Measurements from ENCODE around the gene SRXN1.

Gene SRXN1

DNA sequence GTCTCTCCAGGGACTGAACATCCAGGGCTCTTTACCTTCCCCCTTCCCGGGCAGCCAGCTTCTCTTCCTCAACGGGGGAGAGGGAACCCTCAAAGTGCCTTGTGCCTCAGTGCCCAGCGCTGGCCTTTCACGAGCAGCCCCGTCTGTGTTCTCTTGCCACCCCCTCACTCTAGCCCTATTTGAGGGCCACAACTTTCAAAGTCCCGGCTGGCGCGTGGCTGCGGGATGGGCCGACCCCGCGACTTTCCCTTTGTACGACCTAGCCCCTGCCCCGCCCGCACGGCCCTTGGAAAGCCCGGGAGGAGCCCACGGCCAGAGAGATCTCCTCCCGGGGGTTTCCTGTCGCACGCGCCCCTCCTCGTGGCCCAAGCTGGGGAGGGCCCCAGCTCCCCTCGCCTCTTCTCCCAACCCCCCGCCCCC lies 22.0 kb upstream of the SRXN1 start:
- no peak for DNase-seq

- DNase-seq = no peak
Measured at GRCh38 chr20:673603-674001, 20.6 kb upstream of the SRXN1 start.

- no peak for DNase-seq
Measured at GRCh38 chr20:672963-673602, 20.1 kb upstream of the SRXN1 start.

- DNase-seq = no peak
Measured at GRCh38 chr20:671252-672030, 18.4 kb upstream of the SRXN1 start.

DNA sequence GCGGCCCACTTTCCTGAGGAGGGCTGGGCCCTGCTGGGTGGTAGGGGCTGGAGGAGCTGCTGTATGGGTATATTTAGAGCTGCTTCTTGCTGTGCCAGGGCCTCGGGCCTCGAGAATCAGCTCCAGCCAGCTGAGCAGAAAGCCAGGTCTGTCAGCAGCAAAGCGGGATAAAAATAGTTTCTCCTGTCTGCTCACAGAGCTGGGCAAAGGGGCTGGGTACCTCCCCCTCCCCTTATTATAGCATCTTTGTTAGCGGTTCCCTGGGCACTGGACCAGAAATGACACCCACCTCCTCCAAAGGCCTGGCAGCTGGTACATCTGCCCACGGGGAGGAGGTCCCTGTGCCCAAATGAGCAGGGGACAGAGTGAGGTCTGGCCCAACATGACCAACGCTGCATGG lies 16.6 kb upstream of the SRXN1 start:
- no peak for DNase-seq

- no peak for DNase-seq
Measured at GRCh38 chr20:668638-669037, 15.6 kb upstream of the SRXN1 start.

GRCh38 chr20:668050-668449 lies 15.1 kb upstream of the SRXN1 start:
- no peak for DNase-seq

- DNase-seq = no peak
Measured at GRCh38 chr20:667351-668034, 14.5 kb upstream of the SRXN1 start.

DNA sequence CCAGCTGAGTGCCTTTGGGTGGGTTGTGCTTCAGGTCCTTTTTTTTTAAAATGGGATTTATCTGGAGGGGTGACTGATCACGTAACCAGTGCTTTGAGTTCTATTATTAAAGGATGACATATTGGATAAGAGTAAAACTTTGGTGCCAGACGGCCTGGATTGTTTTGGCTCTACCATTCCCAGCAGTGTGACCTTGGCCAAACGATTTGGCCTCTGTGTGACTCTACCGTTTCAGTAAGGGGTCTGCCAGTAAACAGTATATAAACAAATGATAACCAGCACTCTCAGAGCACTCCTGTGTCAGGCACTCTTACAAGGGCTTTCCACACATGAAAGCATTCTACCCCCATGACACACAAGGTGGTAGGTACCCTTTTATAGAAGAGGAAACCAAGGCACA lies 13.9 kb upstream of the SRXN1 start:
- no peak for DNase-seq

DNA sequence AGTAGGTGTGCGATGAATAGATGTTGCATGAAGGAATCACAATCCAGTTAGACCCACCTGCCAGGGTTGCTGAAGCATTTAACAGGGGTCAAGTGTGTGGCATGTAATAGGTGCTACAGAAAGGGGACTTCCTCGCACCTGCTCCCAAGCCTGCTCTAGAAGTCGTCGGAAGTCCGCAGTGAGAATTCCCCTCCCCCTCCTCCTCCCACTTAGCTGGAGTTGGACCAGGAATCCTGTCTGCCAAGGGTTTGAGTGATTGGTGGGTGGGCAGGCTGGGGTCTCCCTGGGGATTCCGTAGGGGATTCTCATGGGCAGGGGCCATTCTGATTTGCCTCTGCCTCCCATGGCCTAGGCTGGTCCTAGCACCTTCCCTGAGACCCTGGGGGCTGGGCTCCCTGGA lies 12.3 kb upstream of the SRXN1 start:
- no peak for DNase-seq

- DNase-seq = no peak
Measured at GRCh38 chr20:664576-664975, 11.6 kb upstream of the SRXN1 start.

DNA sequence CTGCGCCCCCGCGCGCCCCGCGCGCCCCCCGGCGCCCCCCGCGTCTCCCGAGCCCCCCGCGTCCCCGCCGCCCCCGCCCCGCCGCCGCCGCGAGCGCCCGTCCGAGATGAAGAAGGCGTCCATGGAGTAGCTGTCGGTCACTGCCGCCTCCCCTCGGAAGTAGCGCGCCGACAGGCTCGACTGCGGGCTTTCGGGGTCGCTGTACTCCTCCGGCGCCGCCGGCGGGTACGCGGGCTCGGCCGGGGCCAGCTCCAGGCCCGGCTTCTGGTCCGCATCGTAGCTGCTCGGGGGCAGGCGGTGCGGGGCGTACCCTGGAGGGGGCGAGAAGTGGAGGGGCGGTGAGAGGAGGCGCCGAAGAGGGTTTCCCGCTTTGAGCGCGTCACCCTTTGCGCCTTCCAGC lies 11.2 kb upstream of the SRXN1 start:
- DNase-seq = no peak

GRCh38 chr20:663315-664090 lies 10.5 kb upstream of the SRXN1 start:
- no peak for DNase-seq

- DNase-seq = no peak
Measured at GRCh38 chr20:662277-663192, 9.5 kb upstream of the SRXN1 start.

DNA sequence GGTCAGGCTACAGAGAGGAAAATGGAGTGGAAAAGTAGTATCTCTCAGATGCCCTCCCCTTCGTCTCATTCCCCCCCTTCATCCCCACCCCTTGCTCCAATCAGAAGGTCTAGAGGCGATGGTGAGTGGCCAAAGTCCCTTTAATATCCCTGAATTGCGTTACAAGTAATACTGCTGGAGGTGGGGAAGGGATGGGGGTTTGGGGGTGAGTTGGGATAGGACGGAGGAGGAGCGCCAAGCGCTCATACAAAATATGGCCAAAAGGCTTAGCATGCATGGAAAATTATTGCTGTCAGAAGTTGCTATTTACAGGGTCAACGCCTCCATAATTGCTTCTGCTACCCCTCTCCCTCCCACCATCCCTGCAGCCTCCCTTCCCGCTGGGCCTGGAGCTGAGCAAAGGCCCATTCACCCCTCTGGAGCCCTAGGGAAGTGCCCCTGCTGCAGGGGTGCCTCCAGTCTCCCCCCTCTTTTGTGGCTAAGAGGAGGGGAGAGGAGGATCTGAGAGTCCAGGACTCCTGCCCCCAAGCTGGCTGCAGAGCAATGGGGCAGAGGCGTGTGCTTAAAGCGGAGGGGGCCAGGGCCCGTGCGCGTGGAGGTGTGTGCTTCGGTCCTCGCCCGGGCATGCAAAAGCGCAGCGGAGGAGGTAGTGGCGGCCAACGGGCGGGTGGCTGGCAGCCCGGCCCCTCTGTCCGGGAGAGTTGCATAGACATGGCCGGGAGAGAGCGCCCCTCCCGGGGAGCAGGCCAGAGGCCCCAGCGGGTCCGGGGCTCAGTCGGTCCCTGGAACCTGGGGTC lies 8.7 kb upstream of the SRXN1 start:
- DNase-seq = no peak

GRCh38 chr20:658731-659291 lies 5.8 kb upstream of the SRXN1 start:
- no peak for DNase-seq

- no peak for DNase-seq
Measured at GRCh38 chr20:658202-658601, 5.2 kb upstream of the SRXN1 start.

- DNase-seq = no peak
Measured at GRCh38 chr20:655726-656624, 3.0 kb upstream of the SRXN1 start.

GRCh38 chr20:654417-654750 lies 1.4 kb upstream of the SRXN1 start:
- DNase-seq = no peak

Data from NCI-H524 treated with DMSO at 0.1 percent for 48 hours (cell line).